HUDEP-2 (cell line): Measurements from ENCODE around the gene DEFB128.
"Not testable (repeated sequence)": the region's sequence is repeated elsewhere in the genome, so short reads cannot be mapped to it uniquely, and the experiment has no call there.

ENCODE experiments used
- DNase-seq, 76 experiments: peaks; one replicate each; lab custom pipeline; 2025; ENCODE audit not compliant: unreplicated experiment in 76 of 76; lab: John Stamatoyannopoulos, UW

Gene DEFB128

GRCh38 chr20:189611-190010, at the start of gene DEFB128:
DEFB128 (minus strand) TSS chr20:189711; CDS start chr20:189623, 88 bp downstream.
- no peak for DNase-seq

- DNase-seq: no peak
Observed at GRCh38 chr20:237929-238328, 48.4 kb upstream of the DEFB128 start.

GRCh38 chr20:237489-237888, 48.0 kb upstream of the DEFB128 start:
- DNase-seq: no peak

GRCh38 chr20:235891-236290, 46.4 kb upstream of the DEFB128 start:
- DNase-seq: no peak

GRCh38 chr20:227439-228105, 38.1 kb upstream of the DEFB128 start:
- DNase-seq: no peak

- no peak for DNase-seq
Observed at GRCh38 chr20:226958-227357, 37.4 kb upstream of the DEFB128 start, which contains the start of gene DEFB129. DEFB129 (plus strand) TSS chr20:227258; CDS start chr20:227289, 31 bp downstream.

GRCh38 chr20:225879-226278, 36.4 kb upstream of the DEFB128 start:
- DNase-seq: not testable (repeated sequence)

- no peak for DNase-seq
Observed at GRCh38 chr20:221258-221830, 31.8 kb upstream of the DEFB128 start.

- DNase-seq: peak in 6 of 76 experiments; percentile 0 to 29 (median 14)
Observed at GRCh38 chr20:219290-220115, 30.0 kb upstream of the DEFB128 start.

- DNase-seq: no peak
Observed at GRCh38 chr20:217266-217665, 27.8 kb upstream of the DEFB128 start.

- DNase-seq: no peak
Observed at GRCh38 chr20:215796-216195, 26.3 kb upstream of the DEFB128 start.

GRCh38 chr20:214383-214782, 24.9 kb upstream of the DEFB128 start:
- DNase-seq: no peak

GRCh38 chr20:210809-211502, 21.4 kb upstream of the DEFB128 start:
- DNase-seq: no peak

GRCh38 chr20:208942-209566, 19.5 kb upstream of the DEFB128 start:
- peak in 26 of 76 experiments; percentile 1 to 51 (median 17) for DNase-seq

GRCh38 chr20:203630-204029, 14.1 kb upstream of the DEFB128 start:
- not testable (repeated sequence) for DNase-seq

GRCh38 chr20:199996-200395, 10.5 kb upstream of the DEFB128 start:
- DNase-seq: no peak

- DNase-seq: no peak
Observed at GRCh38 chr20:198225-198624, 8.7 kb upstream of the DEFB128 start.

- DNase-seq: no peak
Observed at GRCh38 chr20:187733-188132, 1.8 kb downstream of the DEFB128 start.

- no peak for DNase-seq
Observed at GRCh38 chr20:184288-184687, 5.2 kb downstream of the DEFB128 start.

- no peak for DNase-seq
Observed at GRCh38 chr20:168876-169275, 20.6 kb downstream of the DEFB128 start.
